Stimulated activated naive CD8-positive, alpha-beta T cell treated with anti-CD3 and anti-CD28 coated beads, Interleukin-15, amount 100 ng/mL, for 72 hours (primary cell): Measurements from ENCODE around the gene PTPRG.

Source experiments
- ATAC-seq: fragments of 150-1000 bp; cut with Tn5 transposase; 2 replicates; pipeline ENCODE4 v1.10.0; 2021; ENCODE audit warnings: mild to moderate bottlenecking, moderate library complexity
- DNase-seq, 2 donors: peaks; one replicate each; pipeline ENCODE4 v3.0.0; 2021 to 2022
- H3K27ac Mint-ChIP-seq, 2 donors: one replicate each; pipeline ENCODE4 v1.8.0; 2022; ENCODE audit warnings: mild to moderate bottlenecking in 2 of 2, mixed read lengths in 2 of 2, moderate library complexity in 2 of 2
- H3K27me3 Mint-ChIP-seq: one replicate; pipeline ENCODE4 v1.8.0; 2022; ENCODE audit warnings: mixed read lengths
- H3K4me1 Mint-ChIP-seq: one replicate; pipeline ENCODE4 v1.8.0; 2022; ENCODE audit warnings: mild to moderate bottlenecking, mixed read lengths
- H3K4me3 Mint-ChIP-seq, 2 donors: one replicate each; pipeline ENCODE4 v1.8.0; 2022; ENCODE audit warnings: mild to moderate bottlenecking in 2 of 2, mixed read lengths in 2 of 2, moderate library complexity in 1 of 2
- H3K9me3 Mint-ChIP-seq, 2 donors: one replicate each; pipeline ENCODE4 v1.8.0; 2022; ENCODE audit warnings: mixed read lengths in 2 of 2

Gene PTPRG

GRCh38 chr3:62284442-62284841 is 723.1 kb downstream of the PTPRG start:
- Mint-ChIP-seq H3K4me1 (no peaks in the 10 kb centered on the region), H3K9me3 (no peaks in the 10 kb centered on the region), H3K27ac (no peak overlapping the region), H3K27me3 (no peaks in the 10 kb centered on the region), H3K4me3 (no peak overlapping the region)
- DNase-seq (no peak), ATAC-seq (no peak)

DNA sequence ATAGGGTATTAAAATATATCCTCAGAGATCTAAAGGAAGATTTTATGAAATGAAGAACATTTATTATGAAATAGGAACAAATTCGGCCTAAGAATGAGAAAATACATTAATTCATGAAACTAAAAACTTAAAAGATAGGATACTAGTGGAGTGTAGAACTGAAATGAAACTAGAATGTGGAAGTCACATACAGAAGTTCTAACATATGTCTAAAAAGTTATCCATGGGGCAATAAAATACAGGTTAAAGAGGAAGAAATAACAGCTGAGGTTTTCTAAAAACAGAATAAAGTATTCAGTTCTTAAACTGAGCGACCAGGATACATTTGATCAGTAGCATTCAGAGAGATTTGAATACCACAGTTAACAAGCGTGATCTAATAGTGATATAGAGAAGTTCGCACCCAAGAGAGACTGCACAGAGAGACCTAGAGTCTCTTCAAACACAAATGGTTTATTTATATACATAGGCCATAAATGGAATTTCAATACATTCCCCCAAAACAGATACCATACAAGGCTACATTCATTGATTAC is 726.1 kb downstream of the PTPRG start:
- Mint-ChIP-seq H3K4me3 (no peak overlapping the region), H3K9me3 (no peaks in the 10 kb centered on the region), H3K27ac (no peak overlapping the region), H3K27me3 (no peaks in the 10 kb centered on the region), H3K4me1 (no peaks in the 10 kb centered on the region)
- ATAC-seq: no peak
- DNase-seq: no peak

- Mint-ChIP-seq H3K27ac (no peak overlapping the region), H3K4me3 (no peak overlapping the region), H3K27me3 (no peaks in the 10 kb centered on the region), H3K9me3 (no peaks in the 10 kb centered on the region), H3K4me1 (no peaks in the 10 kb centered on the region)
- ATAC-seq (no peak), DNase-seq (no peak)
Observed at GRCh38 chr3:62289922-62290321, 728.6 kb downstream of the PTPRG start.

- Mint-ChIP-seq H3K27ac (no peak overlapping the region), H3K27me3 (no peaks in the 10 kb centered on the region), H3K4me1 (no peaks in the 10 kb centered on the region), H3K9me3 (no peaks in the 10 kb centered on the region), H3K4me3 (no peak overlapping the region)
- ATAC-seq (no peak), DNase-seq (no peak)
Observed at GRCh38 chr3:62293051-62293780, 731.8 kb downstream of the PTPRG start.

DNA sequence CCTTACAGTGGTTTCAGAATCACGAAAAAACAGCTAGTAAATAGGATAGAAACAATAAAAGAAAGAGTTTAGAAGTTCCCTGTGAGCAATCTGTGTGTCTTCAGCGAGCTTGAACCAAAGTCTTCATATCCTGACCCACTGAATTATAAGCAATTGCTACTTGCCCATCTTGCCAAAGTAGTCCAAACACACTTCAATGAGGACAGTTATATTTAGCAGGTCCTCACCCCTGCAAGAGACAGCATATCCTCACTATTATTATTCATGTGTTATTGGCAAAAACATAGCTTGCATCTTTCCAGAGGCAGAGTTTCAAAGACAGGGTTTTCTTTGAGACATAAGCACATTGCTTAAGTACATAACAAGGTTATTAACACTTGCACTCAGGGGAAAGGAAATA is 734.2 kb downstream of the PTPRG start:
- no peaks in the 10 kb centered on the region for H3K27me3 Mint-ChIP-seq
- no peak overlapping the region for H3K4me3 Mint-ChIP-seq
- no peak for DNase-seq
- H3K27ac Mint-ChIP-seq: no peak overlapping the region
- H3K9me3 Mint-ChIP-seq: no peaks in the 10 kb centered on the region
- ATAC-seq: no peak
- H3K4me1 Mint-ChIP-seq: no peaks in the 10 kb centered on the region

GRCh38 chr3:62300617-62301016 is 739.2 kb downstream of the PTPRG start:
- no peak overlapping the region for H3K27ac Mint-ChIP-seq
- no peak for ATAC-seq

DNA sequence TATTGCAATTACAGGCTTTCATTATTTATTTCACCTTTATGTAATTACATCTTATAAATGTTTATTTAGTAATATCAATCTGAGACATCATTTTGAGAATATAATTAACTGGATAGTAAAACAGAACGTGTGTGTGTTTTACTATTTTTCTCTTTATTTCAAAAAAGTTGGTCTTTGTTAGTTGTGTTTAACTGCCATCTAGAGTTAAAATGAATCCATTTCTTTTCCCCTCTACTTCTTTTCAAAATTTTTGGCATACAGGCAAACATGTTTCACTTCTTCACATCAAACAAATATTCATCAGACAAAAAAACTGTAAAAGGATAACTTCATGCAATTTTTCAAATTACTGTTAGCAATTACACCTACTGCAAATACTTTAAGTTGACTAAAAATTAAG is 750.8 kb downstream of the PTPRG start:
- no peak for ATAC-seq
- Mint-ChIP-seq H3K27ac (no peak overlapping the region), H3K4me1 (no peaks in the 10 kb centered on the region), H3K27me3 (peaks cover 23% of the 10 kb centered on the region), H3K4me3 (no peak overlapping the region), H3K9me3 (peaks cover 6 to 8% of the 10 kb centered on the region in 2 donors)
- DNase-seq: no peak

More at GRCh38 chr3:62300617-62301016, 739.2 kb downstream of the PTPRG start:
- H3K9me3 Mint-ChIP-seq: peaks cover 20 to 23% of the 10 kb centered on the region in 2 donors
- no peak overlapping the region for H3K4me3 Mint-ChIP-seq
- no peaks in the 10 kb centered on the region for H3K27me3 Mint-ChIP-seq
- no peaks in the 10 kb centered on the region for H3K4me1 Mint-ChIP-seq
- DNase-seq: no peak

GRCh38 chr3:62316525-62316924 is 755.2 kb downstream of the PTPRG start:
- no peak for DNase-seq
- no peak for ATAC-seq
- H3K9me3 Mint-ChIP-seq: peaks cover 22 to 36% of the 10 kb centered on the region in 2 donors
- no peak overlapping the region for H3K4me3 Mint-ChIP-seq
- peaks cover 58% of the 10 kb centered on the region for H3K27me3 Mint-ChIP-seq
- H3K27ac Mint-ChIP-seq: no peak overlapping the region
- H3K4me1 Mint-ChIP-seq: peaks cover 10% of the 10 kb centered on the region

DNA sequence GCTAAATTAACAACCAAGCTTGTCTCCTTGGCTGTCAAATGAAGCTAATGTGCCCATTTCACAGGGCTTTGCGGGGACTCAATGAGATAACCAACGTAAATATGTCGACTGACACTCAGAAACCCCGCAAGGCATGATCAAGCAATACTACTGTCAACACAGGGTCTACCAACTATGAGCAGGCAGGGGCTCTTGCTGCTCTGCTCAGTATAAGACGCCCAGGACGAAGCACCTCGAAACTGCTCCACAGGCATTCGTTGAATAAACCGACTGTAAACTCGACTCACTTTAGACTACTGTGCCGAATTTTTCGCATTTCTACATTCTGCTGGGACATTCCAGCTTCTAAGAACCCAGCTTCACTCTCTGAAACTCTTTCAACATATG is 757.0 kb downstream of the PTPRG start:
- H3K27ac Mint-ChIP-seq: peak overlapping the region in 1 of 2 donors; percentile 99
- H3K9me3 Mint-ChIP-seq: peaks cover 22 to 36% of the 10 kb centered on the region in 2 donors
- H3K4me1 Mint-ChIP-seq: peaks cover 10% of the 10 kb centered on the region
- peaks cover 58% of the 10 kb centered on the region for H3K27me3 Mint-ChIP-seq
- peak; percentile 3 for ATAC-seq
- H3K4me3 Mint-ChIP-seq: peak overlapping the region; percentile 91 to 92
- no peak for DNase-seq

GRCh38 chr3:62318752-62319569 is 757.6 kb downstream of the PTPRG start:
- ATAC-seq: peak; percentile 97
- DNase-seq: peak; percentile 53 to 69
- Mint-ChIP-seq H3K27me3 (peaks cover 58% of the 10 kb centered on the region), H3K27ac (peak overlapping the region; percentile 97 to 99), H3K9me3 (peaks cover 22 to 36% of the 10 kb centered on the region in 2 donors), H3K4me1 (peaks cover 10% of the 10 kb centered on the region), H3K4me3 (peak overlapping the region; percentile 91 to 92)

- Mint-ChIP-seq H3K4me3 (peak overlapping the region; percentile 91 to 92), H3K27me3 (peaks cover 53% of the 10 kb centered on the region), H3K27ac (peak overlapping the region in 1 of 2 donors; percentile 99), H3K9me3 (peaks cover 18 to 32% of the 10 kb centered on the region in 2 donors), H3K4me1 (peaks cover 10% of the 10 kb centered on the region)
- DNase-seq (no peak), ATAC-seq (no peak)
Observed at GRCh38 chr3:62319570-62320243, 758.3 kb downstream of the PTPRG start.

DNA sequence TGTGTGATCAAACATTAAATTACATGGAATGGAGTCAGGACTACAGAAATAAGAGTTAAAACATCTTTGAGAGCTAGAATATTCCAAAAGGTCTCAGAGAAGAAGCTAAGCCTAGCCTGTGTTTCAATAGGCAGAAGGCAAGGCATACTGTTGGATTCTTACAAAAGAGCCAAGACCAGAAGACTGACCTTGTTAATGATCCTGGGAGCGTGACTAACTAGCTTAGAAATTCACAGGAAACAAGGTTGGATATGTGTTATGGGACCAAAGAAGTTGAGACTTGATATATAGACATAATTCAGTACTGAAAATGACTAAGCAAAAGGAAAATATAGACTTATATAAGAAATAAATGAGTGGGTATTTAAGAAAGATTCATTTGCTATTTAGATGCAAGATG is 761.9 kb downstream of the PTPRG start:
- no peak overlapping the region for H3K27ac Mint-ChIP-seq
- H3K9me3 Mint-ChIP-seq: peaks cover 11 to 21% of the 10 kb centered on the region in 2 donors
- H3K4me1 Mint-ChIP-seq: peaks cover 10% of the 10 kb centered on the region
- no peak for ATAC-seq
- peaks cover 25% of the 10 kb centered on the region for H3K27me3 Mint-ChIP-seq
- no peak for DNase-seq
- H3K4me3 Mint-ChIP-seq: no peak overlapping the region

GRCh38 chr3:62325896-62326295 is 764.5 kb downstream of the PTPRG start:
- H3K27me3 Mint-ChIP-seq: peaks cover 11% of the 10 kb centered on the region
- DNase-seq: no peak
- H3K27ac Mint-ChIP-seq: no peak overlapping the region
- H3K9me3 Mint-ChIP-seq: peaks cover 0 to 3% of the 10 kb centered on the region in 2 donors
- H3K4me1 Mint-ChIP-seq: no peaks in the 10 kb centered on the region
- H3K4me3 Mint-ChIP-seq: no peak overlapping the region
- no peak for ATAC-seq

GRCh38 chr3:62329971-62330370 is 768.6 kb downstream of the PTPRG start:
- Mint-ChIP-seq H3K4me1 (no peaks in the 10 kb centered on the region), H3K4me3 (no peak overlapping the region), H3K27me3 (peaks cover 7% of the 10 kb centered on the region), H3K9me3 (no peaks in the 10 kb centered on the region), H3K27ac (no peak overlapping the region)
- no peak for ATAC-seq
- no peak for DNase-seq

DNA sequence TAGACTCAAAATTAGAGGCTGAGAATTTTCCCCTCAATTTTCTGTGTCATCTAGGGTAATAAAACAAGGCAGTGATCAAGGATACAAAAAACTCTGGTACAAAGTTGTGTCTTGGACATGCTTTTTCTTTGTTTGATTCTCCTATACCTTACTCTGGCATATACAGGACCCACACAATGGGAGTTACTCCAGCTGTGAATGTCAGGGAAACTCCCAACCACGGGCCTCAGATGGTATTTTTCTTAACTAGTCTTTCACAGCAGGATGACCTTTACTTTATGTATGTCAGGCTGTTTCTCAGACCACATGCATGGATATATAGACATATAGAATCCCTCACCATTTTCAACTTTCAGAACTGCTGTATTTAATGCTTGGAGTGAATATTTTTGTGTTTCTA is 770.6 kb downstream of the PTPRG start:
- H3K27me3 Mint-ChIP-seq: peaks cover 7% of the 10 kb centered on the region
- DNase-seq (no peak), ATAC-seq (no peak)
- H3K4me1 Mint-ChIP-seq: no peaks in the 10 kb centered on the region
- H3K9me3 Mint-ChIP-seq: no peaks in the 10 kb centered on the region
- no peak overlapping the region for H3K27ac Mint-ChIP-seq
- H3K4me3 Mint-ChIP-seq: no peak overlapping the region
